CD4-positive, alpha-beta T cell treated with Interleukin-15 for 1 hour (primary cell): ENCODE data around the gene APP.

ENCODE experiments used
- DNase-seq: peaks from one replicate; pipeline ENCODE4 v3.0.0-alpha.2; 2020

APP gene

GRCh38 chr21:26125433-26126167 lies 45.0 kb downstream of the APP start:
- no peak for DNase-seq

GRCh38 chr21:26124896-26125295 lies 45.7 kb downstream of the APP start:
- DNase-seq, result no peak

- DNase-seq, result no peak
Observed at GRCh38 chr21:26124421-26124833, 46.1 kb downstream of the APP start.

GRCh38 chr21:26123012-26123411 lies 47.6 kb downstream of the APP start:
- DNase-seq, result no peak

- DNase-seq, result no peak
Observed at GRCh38 chr21:26120828-26121227, 49.7 kb downstream of the APP start.

- DNase-seq, result no peak
Observed at GRCh38 chr21:26119906-26120305, 50.7 kb downstream of the APP start.

- DNase-seq, result no peak
Observed at GRCh38 chr21:26118938-26119540, 51.5 kb downstream of the APP start.

- DNase-seq, result no peak
Observed at GRCh38 chr21:26117972-26118367, 52.6 kb downstream of the APP start.

GRCh38 chr21:26117324-26117971 lies 53.1 kb downstream of the APP start:
- DNase-seq, result no peak

GRCh38 chr21:26116456-26117011 lies 54.0 kb downstream of the APP start:
- DNase-seq, result no peak

- no peak for DNase-seq
Observed at GRCh38 chr21:26115899-26116298, 54.7 kb downstream of the APP start.

GRCh38 chr21:26115305-26115704 lies 55.3 kb downstream of the APP start:
- no peak for DNase-seq

- DNase-seq, result no peak
Observed at GRCh38 chr21:26112975-26113374, 57.6 kb downstream of the APP start.

- no peak for DNase-seq
Observed at GRCh38 chr21:26112127-26112742, 58.3 kb downstream of the APP start.

GRCh38 chr21:26110715-26111114 lies 59.9 kb downstream of the APP start:
- no peak for DNase-seq

GRCh38 chr21:26107429-26107828 lies 63.1 kb downstream of the APP start:
- no peak for DNase-seq

- DNase-seq, result no peak
Observed at GRCh38 chr21:26106562-26106961, 64.0 kb downstream of the APP start.

- no peak for DNase-seq
Observed at GRCh38 chr21:26105819-26106218, 64.8 kb downstream of the APP start.

- DNase-seq, result no peak
Observed at GRCh38 chr21:26100573-26100972, 70.0 kb downstream of the APP start.

- DNase-seq, result no peak
Observed at GRCh38 chr21:26099610-26100219, 70.9 kb downstream of the APP start.

- no peak for DNase-seq
Observed at GRCh38 chr21:26098772-26099397, 71.7 kb downstream of the APP start.

GRCh38 chr21:26097475-26097874 lies 73.1 kb downstream of the APP start:
- DNase-seq, result no peak
